ENCODE measurements around the gene KRTAP1-4.
"Not testable (repeated sequence)": the region's sequence is repeated elsewhere in the genome, so short reads cannot be mapped to it uniquely, and the experiment has no call there.

The KRTAP1-4 gene

DNA sequence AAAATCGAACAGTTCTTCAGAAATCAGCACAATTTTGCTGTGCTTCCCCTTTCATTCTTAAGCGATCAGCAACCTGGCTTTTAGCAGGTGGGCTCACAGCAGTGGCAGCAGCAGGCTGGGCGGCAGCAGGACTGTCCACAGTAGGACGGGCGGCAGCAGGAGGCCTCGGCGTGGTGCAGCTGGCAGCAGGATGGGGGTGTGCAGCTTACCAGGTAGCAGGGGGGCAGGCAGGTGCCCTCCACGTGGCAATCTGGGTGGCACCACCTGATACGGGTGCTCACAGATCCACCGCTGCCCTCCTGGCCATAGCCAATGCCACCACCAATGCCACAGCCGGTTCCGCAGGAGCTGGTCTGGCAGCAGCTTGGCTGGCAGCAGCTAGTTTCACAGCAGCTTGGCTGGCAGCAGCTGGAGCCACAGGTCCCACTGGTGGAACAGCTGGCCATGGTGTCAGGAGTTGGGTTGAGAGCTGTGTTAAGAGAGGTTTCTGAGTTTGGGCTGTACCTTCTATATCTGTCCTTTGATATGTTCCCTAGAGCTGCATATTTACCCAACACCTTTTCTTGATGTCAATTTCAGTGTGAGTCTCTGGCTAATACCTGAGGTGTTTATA is at the start of gene KRTAP1-4:
Gene KRTAP1-4 (minus strand): TSS at position 563 of the 613 bp plus-strand sequence. CDS start 117 bp downstream, at position 446.
- DNase-seq, result no peak

GRCh38 chr17:41076788-41077187 is 46.8 kb upstream of the KRTAP1-4 start:
- no peak for DNase-seq

- no peak for DNase-seq
Measured at GRCh38 chr17:41073676-41074075, 43.7 kb upstream of the KRTAP1-4 start.

GRCh38 chr17:41071606-41072360 is 41.8 kb upstream of the KRTAP1-4 start:
- no peak for DNase-seq

GRCh38 chr17:41069031-41069430 is 39.0 kb upstream of the KRTAP1-4 start:
- DNase-seq, result no peak

DNA sequence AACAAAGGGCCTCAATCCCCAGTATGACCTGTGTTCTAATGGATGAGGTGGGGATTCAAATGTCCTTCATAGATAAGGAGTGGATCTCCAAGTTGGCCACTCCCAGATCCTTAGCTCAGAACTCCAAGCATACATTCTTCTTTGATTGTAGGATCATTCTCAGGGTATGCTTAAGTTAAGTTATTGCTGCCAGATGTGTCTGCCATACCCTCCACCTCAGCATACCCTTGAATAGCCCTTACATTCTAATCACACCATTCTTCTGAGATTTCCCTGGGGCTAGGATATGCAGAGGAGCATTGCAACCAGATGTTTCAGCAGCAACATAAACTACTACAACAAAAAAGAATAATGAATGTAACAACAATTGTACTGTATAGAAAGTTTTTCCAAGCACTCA is 37.3 kb upstream of the KRTAP1-4 start:
- no peak for DNase-seq

- no peak for DNase-seq
Measured at GRCh38 chr17:41065829-41066624, 36.0 kb upstream of the KRTAP1-4 start, which contains the start of gene KRTAP2-4. Gene KRTAP2-4 (minus strand): TSS chr17:41065879. CDS start chr17:41065845, 34 bp downstream.

- DNase-seq, result not testable (repeated sequence)
Measured at GRCh38 chr17:41065016-41065689, 35.2 kb upstream of the KRTAP1-4 start.

- DNase-seq, result no peak
Measured at GRCh38 chr17:41064301-41064700, 34.3 kb upstream of the KRTAP1-4 start.

- no peak for DNase-seq
Measured at GRCh38 chr17:41063449-41063848, 33.5 kb upstream of the KRTAP1-4 start.

GRCh38 chr17:41061964-41062363 is 32.0 kb upstream of the KRTAP1-4 start:
- no peak for DNase-seq

DNA sequence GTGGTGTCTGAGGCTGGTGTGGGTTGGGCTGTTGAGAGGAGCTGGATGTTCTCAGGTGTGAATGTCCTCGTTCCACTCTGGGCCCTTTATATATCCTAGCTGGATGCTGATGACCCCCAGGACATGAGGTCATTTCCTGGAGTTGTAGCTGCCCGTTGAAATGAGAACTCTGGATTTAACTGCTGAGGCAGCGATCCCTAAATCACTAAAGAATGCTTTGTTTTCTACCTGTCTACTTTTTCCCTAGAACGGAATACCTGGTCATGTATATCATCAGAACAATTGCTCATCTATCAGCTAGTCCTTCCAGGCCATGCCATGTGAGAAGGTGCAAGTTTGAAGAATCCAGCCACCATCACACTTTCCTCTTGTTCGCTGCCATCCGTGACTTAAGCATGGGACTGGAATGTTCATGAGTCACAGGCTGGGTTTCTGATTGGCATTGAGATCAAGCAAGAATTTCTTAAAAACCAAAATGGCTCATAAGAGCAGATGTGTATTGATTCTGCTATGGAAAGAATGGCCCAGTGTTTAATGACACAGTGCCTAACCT is 30.1 kb upstream of the KRTAP1-4 start, which contains the start of gene KRTAP2-3:
Gene KRTAP2-3 (minus strand): TSS at position 63 of the 553 bp plus-strand sequence. CDS start 64 bp downstream, outside the sequence.
- no peak for DNase-seq

GRCh38 chr17:41059276-41060051 is 29.5 kb upstream of the KRTAP1-4 start:
- DNase-seq, result not testable (repeated sequence)

DNA sequence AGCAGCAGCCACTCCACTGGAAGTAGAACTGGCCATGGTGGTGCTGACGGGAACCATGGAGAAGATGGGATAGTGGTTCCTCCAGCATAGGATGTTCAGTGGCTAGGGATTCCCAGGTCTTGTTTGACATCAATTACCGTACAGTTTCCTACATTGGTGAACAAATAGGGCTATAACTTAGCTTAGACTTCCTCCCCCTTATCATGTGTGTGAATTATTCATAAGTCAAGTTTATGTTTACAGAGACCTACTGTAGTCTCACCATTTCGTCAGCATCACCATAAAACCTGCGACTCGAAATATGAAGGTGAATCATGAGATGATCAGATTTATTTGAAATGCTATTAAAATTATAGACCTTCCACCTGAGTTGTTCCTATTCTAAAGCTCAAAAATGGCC is 28.7 kb upstream of the KRTAP1-4 start:
- no peak for DNase-seq

DNA sequence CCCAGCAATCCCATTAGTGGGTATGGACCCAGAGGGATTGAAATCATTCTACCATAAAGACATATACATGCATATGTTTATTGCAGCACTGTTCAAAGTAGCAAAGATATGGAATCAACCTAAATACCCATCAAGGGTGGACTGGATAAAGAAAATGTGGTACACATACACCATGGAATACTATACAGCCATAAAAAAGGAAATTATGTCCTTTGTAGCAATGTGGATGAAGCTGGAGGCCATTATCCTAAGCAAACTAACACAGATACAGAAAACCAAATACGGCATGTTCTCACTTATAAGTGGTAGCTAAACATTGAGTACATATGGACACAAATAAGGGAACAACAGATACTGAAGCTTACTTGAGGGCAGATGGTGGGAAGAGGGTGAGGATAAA is 27.6 kb upstream of the KRTAP1-4 start:
- no peak for DNase-seq

DNA sequence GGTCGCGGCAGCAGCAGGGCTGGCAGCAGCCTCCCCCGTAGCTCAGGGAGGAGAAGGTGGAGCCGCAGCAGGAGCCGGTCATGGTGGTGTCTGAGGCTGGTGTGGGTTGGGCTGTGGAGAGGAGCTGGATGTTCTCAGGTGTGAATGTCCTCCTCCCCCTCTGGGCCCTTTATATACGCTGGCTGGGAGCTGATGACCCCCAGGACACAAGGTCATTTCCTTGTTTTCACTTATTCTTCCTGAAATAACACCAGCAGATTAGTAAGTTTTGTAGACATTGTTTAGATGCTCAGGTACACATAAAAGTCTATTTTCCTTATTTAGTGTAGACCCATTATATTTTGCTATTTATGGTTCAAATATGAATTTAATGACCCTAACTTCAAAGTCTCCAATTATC is 25.1 kb upstream of the KRTAP1-4 start, which contains the start of gene KRTAP2-2:
Gene KRTAP2-2 (minus strand): TSS at position 101 of the 400 bp plus-strand sequence. CDS start 19 bp downstream, at position 82.
- DNase-seq, result not testable (repeated sequence)

- not testable (repeated sequence) for DNase-seq
Measured at GRCh38 chr17:41054556-41054955, 24.6 kb upstream of the KRTAP1-4 start.

DNA sequence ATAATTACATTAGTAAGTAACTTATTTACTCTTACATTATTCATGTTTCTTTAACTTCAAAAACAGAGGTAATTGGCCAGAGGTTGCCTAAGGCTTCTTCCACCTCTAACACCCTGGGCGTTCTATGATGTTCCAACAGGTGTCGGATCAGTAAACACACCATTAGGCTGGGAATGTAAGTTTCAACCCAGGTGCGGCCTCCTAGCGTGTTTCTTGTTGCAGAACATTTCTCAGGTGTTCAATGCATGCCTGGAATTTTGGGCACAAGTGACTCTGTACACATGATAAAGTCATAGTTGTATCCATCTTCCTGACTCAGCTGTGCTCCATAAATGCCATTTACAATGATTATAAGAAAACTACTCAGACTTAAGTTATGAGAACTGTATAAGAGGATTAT is 24.0 kb upstream of the KRTAP1-4 start:
- no peak for DNase-seq

GRCh38 chr17:41052566-41052965 is 22.6 kb upstream of the KRTAP1-4 start:
- no peak for DNase-seq

DNA sequence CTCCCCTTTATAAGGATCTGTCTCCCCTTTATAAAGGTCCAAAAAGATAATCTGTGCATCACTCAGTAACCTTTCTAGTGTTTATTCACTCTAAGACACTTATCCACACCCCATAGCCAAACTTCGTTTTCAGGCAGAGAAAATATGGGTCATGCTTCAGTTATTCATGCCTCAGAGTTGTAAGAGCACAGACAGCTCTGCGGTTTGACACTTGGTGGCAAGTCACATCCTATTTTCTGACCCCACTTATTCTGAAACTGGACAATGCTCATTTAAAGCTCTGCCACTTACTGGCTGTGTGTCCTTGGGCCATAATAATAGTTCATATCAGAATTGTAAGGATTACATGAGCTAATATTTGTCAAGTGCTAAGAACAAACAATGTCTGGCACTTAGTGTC is 19.1 kb upstream of the KRTAP1-4 start:
- DNase-seq, result no peak

DNA sequence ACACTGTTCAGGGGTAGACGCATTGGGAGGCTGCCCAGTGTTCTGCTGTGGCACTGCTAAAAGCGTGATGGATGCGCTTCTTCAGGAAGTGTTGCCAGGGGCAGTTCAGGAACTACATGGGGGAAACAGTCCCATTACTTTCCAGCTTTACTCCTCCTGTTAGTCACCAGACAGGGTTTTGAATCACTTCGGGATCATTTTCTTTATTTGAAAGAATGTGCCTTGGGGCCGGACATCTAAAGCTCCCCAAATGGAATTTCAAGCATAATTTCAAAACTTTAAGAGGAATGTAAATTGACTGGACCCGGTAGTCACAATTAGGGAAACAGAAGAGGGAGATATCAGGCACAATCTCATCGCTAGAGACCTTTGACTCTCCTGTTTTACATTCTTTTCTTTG is 18.4 kb upstream of the KRTAP1-4 start:
- no peak for DNase-seq
